Endothelial cell of umbilical vein (primary cell): ENCODE results near the gene ZNF487. TPM values are rescaled to one million over a fixed set of nuclear protein-coding genes. Genes with fewer than 3 reads are reported as not detected.

Source experiments
- BruUV-seq: library from RNA; stranded (reverse); fragments of 400-500 nt; replicated peaks from 2 replicates; lab custom pipeline; 2021; lab: Mats Ljungman, UMichigan
- CTCF ChIA-PET: fragments of 300-600, 350-600 bp; sonication (Branson Sonifier 250); formaldehyde crosslinking; loops from one replicate; lab custom pipeline; 2021; ENCODE audit warnings: antibody characterized with exemption, inconsistent platforms; lab: Charles Lee
- POLR2A ChIA-PET: fragments of 300-600, 350-600 bp; sonication (Branson Sonifier 250); formaldehyde crosslinking; loops from one replicate; lab custom pipeline; 2021; ENCODE audit warnings: antibody characterized with exemption, inconsistent platforms; lab: Charles Lee
- DNase-seq: peaks from one replicate; pipeline ENCODE4 v3.0.0-alpha.2; 2011; ENCODE audit warnings: low read depth, low spot score
- FAIRE-seq: peaks from 2 replicates; lab custom pipeline; 2011; peaks lifted over from hg19 to GRCh38; lab: Jason Lieb, UNC
- H2AFZ ChIP-seq: 2 replicates; pipeline ENCODE4 v1.6.0; 2012; ENCODE audit warnings: low read depth, low read length, control low read depth, inconsistent platforms
- H3K27ac ChIP-seq: 2 replicates; pipeline ENCODE4 v1.5.1; 2011; ENCODE audit warnings: low read depth, mild to moderate bottlenecking, control low read depth, low read length, moderate library complexity; ENCODE audit not compliant: insufficient read depth
- H3K27me3 ChIP-seq, 2 experiments: 2 replicates each; pipeline versions ENCODE4 v1.6.0 to v1.6.1; 2011; ENCODE audit warnings: low read length in 2 of 2, mixed read lengths in 1 of 2; ENCODE audit not compliant: control insufficient read depth in 2 of 2, insufficient read depth in 2 of 2
- H3K36me3 ChIP-seq, 2 experiments: 2 replicates in 1 of 2; 3 replicates in 1 of 2; pipeline ENCODE4 v1.5.1; 2011; ENCODE audit warnings: low read length in 2 of 2, mild to moderate bottlenecking in 1 of 2, moderate library complexity in 1 of 2; ENCODE audit not compliant: control insufficient read depth in 2 of 2, insufficient read depth in 2 of 2; ENCODE audit errors: extremely low read depth in 1 of 2
- H3K4me1 ChIP-seq: 3 replicates; pipeline ENCODE4 v1.5.1; 2011; ENCODE audit warnings: mild to moderate bottlenecking, low read length; ENCODE audit not compliant: control insufficient read depth, insufficient read depth; ENCODE audit errors: extremely low read depth
- H3K4me2 ChIP-seq: 2 replicates; pipeline ENCODE4 v1.6.1; 2011; ENCODE audit warnings: low read length, control low read depth, mixed read lengths; ENCODE audit not compliant: insufficient read depth
- H3K4me3 ChIP-seq, 3 experiments: fragments of 200-600 bp in 1 of 3; sonication (generic), shearing (Covaris generic) in 1 of 3; replicated peaks in 1 of 3; 2 replicates each; pipeline ENCODE4 v1.5.1; 2011 to 2016; ENCODE audit warnings: control low read depth in 3 of 3, low read length in 3 of 3, mild to moderate bottlenecking in 2 of 3, inconsistent platforms in 1 of 3, low read depth in 1 of 3, moderate library complexity in 1 of 3; ENCODE audit not compliant: insufficient read depth in 1 of 3
- H3K79me2 ChIP-seq: 2 replicates; pipeline ENCODE4 v1.6.0; 2012; ENCODE audit warnings: low read length, inconsistent platforms; ENCODE audit not compliant: control insufficient read depth, insufficient read depth
- H3K9ac ChIP-seq: replicated peaks from 2 replicates; pipeline ENCODE3; 2011; ENCODE audit warnings: low read length, control low read depth; ENCODE audit not compliant: insufficient read depth; ENCODE audit errors: extremely low read depth
- H3K9me1 ChIP-seq: replicated peaks from 3 replicates; pipeline ENCODE4 v1.6.0; 2011; ENCODE audit warnings: mild to moderate bottlenecking, low read length; ENCODE audit not compliant: control insufficient read depth, insufficient read depth; ENCODE audit errors: extremely low read depth
- H3K9me3 ChIP-seq: replicated peaks from 2 replicates; pipeline ENCODE4 v1.5.1; 2012; ENCODE audit warnings: low read length, inconsistent platforms; ENCODE audit not compliant: control insufficient read depth, insufficient read depth
- H4K20me1 ChIP-seq: replicated peaks from 2 replicates; pipeline ENCODE3; 2011; ENCODE audit warnings: mild to moderate bottlenecking, low read length; ENCODE audit not compliant: control insufficient read depth, insufficient read depth; ENCODE audit errors: extremely low read depth
- EZH2 ChIP-seq: IDR thresholded peaks from 2 replicates; pipeline ENCODE4 v1.6.1; 2012; ENCODE audit warnings: borderline replicate concordance, low read depth, mild to moderate bottlenecking, moderate library complexity, low read length, inconsistent platforms; ENCODE audit not compliant: severe bottlenecking
- FOS ChIP-seq: IDR thresholded peaks from 2 replicates; pipeline ENCODE4 v1.6.1; 2011; ENCODE audit warnings: mild to moderate bottlenecking, low read length, moderate library complexity, borderline replicate concordance; ENCODE audit not compliant: insufficient read depth
- GATA2 ChIP-seq: IDR thresholded peaks from 2 replicates; pipeline ENCODE4 v1.7.0; 2011; ENCODE audit warnings: low read depth, mild to moderate bottlenecking, moderate library complexity, mixed read lengths, low read length; ENCODE audit not compliant: insufficient read length, insufficient read depth
- JUN ChIP-seq: IDR thresholded peaks from 2 replicates; pipeline ENCODE4 v1.6.1; 2011; ENCODE audit warnings: borderline replicate concordance, low read depth; ENCODE audit not compliant: insufficient read length, insufficient read depth
- MYC ChIP-seq: IDR thresholded peaks from one replicate; pipeline ENCODE4 v1.6.1; 2011; ENCODE audit warnings: mild to moderate bottlenecking, low read depth, low read length
- POLR2A ChIP-seq: IDR thresholded peaks from 2 replicates; pipeline ENCODE4 v1.6.1; 2012; ENCODE audit warnings: low read depth, mild to moderate bottlenecking, control low read depth, low read length
- POLR2AphosphoS5 ChIP-seq: IDR thresholded peaks from 2 replicates; pipeline ENCODE4 v1.6.1; 2012; ENCODE audit warnings: low read depth, mild to moderate bottlenecking, control low read depth, low read length, moderate library complexity; ENCODE audit not compliant: insufficient read depth
- dilution Hi-C: fragments of 300-500 bp; cut with MboI; formaldehyde crosslinking; loops from one replicate; pipeline ENCODE4 v1.15.0; 2019; ENCODE audit warnings: low sequenced_read_pairs; ENCODE audit not compliant: extremely low pct_ligation_motif_present
- intact Hi-C: fragments of 100-400 bp; cut with micrococcal nuclease; formaldehyde crosslinking; loops from one replicate; pipeline ENCODE4 v1.10.0; 2022
- polyA plus RNA-seq, 4 experiments: library from polyadenylated mRNA; depleted of rRNA in 3 of 4; stranded (reverse) in 3 of 4; unstranded in 1 of 4; fragments of >200 nt; gene quantifications; 2 replicates each; pipeline versions ENCODE4 v1.2.1 to v1.2.3, GENCODE V29; 2011 to 2012; ENCODE audit warnings: missing spikeins in 1 of 4
- total RNA-seq: library from RNA; stranded (reverse); gene quantifications from 2 replicates; pipeline ENCODE4 v1.2.3, GENCODE V29; 2021
- TF ChIP-seq, protein P1 (sequence below): IDR thresholded peaks from 2 replicates; pipeline ENCODE4 v1.6.1; 2011; ENCODE audit not compliant: insufficient read depth, insufficient read length
- TF ChIP-seq, protein P2 (sequence below), 2 donors: IDR thresholded peaks; 1 replicate in 1 of 2; 2 replicates in 1 of 2; pipeline ENCODE4 v1.5.1; 2011; ENCODE audit warnings: low read length in 2 of 2, mild to moderate bottlenecking in 2 of 2, moderate library complexity in 2 of 2, control low read depth in 1 of 2, inconsistent platforms in 1 of 2, low read depth in 1 of 2; ENCODE audit not compliant: insufficient read depth in 1 of 2; ENCODE audit errors: extremely low read depth in 1 of 2

Gene ZNF487
- total and polyA plus RNA-seq, 2 donors (not counting 3 experiments of a cell fraction or from before 2014, with no cell fraction given): 2.1 to 2.6 TPM

DNA sequence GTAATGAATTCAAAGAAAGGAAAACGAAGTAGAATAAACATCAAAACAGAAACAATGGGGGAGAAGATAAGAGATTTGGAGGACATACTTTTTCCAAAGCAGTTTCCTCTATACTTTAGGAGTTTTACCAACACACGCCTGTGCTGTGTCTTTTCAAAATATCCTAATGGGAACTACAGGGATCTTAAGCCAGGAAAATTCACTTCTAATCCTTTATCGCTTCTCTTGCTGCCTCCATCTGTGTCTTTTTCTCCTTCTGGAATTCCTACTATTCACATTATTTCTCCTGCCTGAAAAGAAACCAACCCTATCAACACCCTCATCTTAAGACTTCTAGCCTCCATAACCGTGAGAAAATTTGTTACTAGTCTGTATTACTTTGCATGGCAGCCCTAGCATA is 34.7 kb upstream of the ZNF487 start:
- Histone ChIP-seq H3K27me3 (no peaks in the 10 kb centered on the region), H3K9ac (no peak overlapping the region), H3K4me1 (peaks cover 53% of the 10 kb centered on the region), H3K36me3 (peaks cover 0 to 2% of the 10 kb centered on the region in 2 experiments), H4K20me1 (peaks cover 5% of the 10 kb centered on the region), H3K9me3 (no peaks in the 10 kb centered on the region), H2AFZ (no peak overlapping the region), H3K27ac (no peak overlapping the region), H3K9me1 (no peaks in the 10 kb centered on the region), H3K4me2 (peak overlapping the region; percentile 38), H3K4me3 (no peak overlapping the region), H3K79me2 (peaks cover 99% of the 10 kb centered on the region)
- dilution Hi-C loops: no loop called here
- intact Hi-C loops: no loop called here
- FAIRE-seq (no peak), DNase-seq (peak; percentile 22)
- no TSS peak for BruUV-seq
- ChIA-PET CTCF (interaction anchor here (1.3 kb wide), 1 partner anchor 12 kb away, joined by 3 read pairs; no protein-coding TSS in a partner anchor), POLR2A (no interaction called here)
- no peak for TF ChIP-seq GATA2
- no peak for TF ChIP-seq POLR2A
- no peak for TF ChIP-seq POLR2AphosphoS5
- TF ChIP-seq, protein P1, sequence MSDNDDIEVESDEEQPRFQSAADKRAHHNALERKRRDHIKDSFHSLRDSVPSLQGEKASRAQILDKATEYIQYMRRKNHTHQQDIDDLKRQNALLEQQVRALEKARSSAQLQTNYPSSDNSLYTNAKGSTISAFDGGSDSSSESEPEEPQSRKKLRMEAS: no peak
- TF ChIP-seq JUN: no peak
- TF ChIP-seq EZH2: no peak
- no peak for TF ChIP-seq FOS

DNA sequence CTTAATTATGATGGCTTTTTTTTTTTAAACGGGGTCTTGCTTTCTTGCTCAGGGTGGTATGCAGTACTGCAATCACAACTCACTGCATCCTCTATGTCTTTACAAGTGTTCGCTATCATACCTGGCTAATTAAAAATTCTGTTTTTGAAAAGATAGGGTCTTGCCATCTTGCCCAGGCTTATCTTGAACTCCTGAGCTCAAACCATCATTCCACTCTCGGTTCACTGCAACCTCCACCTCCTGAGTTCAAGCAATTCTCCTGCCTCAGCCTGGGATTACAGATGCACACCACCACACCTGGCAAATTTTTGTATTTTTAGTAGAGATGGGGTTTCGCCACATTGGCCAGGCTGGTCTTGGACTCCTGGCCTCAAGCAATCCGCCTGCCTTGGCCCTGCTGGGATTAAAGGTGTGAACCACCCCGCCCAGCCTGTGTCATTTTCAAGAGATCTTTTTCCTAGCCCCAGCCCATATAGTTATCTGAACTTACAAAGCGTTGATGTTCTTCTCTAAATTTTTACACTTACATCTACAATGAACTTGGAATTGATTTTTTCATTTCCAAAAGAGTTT is 33.9 kb upstream of the ZNF487 start:
- no peaks in the 10 kb centered on the region for H3K27me3 ChIP-seq
- no peak overlapping the region for H2AFZ ChIP-seq
- no peak overlapping the region for H3K9ac ChIP-seq
- BruUV-seq: no TSS peak
- TF ChIP-seq JUN (no peak), FOS (no peak), POLR2AphosphoS5 (no peak), GATA2 (no peak), POLR2A (no peak), EZH2 (no peak), MYC (no peak)
- TF ChIP-seq, protein P1: no peak
- TF ChIP-seq, protein P2, sequence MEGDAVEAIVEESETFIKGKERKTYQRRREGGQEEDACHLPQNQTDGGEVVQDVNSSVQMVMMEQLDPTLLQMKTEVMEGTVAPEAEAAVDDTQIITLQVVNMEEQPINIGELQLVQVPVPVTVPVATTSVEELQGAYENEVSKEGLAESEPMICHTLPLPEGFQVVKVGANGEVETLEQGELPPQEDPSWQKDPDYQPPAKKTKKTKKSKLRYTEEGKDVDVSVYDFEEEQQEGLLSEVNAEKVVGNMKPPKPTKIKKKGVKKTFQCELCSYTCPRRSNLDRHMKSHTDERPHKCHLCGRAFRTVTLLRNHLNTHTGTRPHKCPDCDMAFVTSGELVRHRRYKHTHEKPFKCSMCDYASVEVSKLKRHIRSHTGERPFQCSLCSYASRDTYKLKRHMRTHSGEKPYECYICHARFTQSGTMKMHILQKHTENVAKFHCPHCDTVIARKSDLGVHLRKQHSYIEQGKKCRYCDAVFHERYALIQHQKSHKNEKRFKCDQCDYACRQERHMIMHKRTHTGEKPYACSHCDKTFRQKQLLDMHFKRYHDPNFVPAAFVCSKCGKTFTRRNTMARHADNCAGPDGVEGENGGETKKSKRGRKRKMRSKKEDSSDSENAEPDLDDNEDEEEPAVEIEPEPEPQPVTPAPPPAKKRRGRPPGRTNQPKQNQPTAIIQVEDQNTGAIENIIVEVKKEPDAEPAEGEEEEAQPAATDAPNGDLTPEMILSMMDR (IDR thresholded peaks at IDR 0.05; ENCODE audit: extremely low read depth in 1 of 2, insufficient read depth in 1 of 2, low read depth in 1 of 2, low read length in 2 of 2): no peak
- ChIA-PET POLR2A (interaction anchor here (0.5 kb wide), 1 partner anchor 15 kb away, joined by 9 read pairs; no protein-coding TSS in a partner anchor), CTCF (no interaction called here)
- peaks cover 46% of the 10 kb centered on the region for H3K4me1 ChIP-seq
- no peak for DNase-seq
- no peaks in the 10 kb centered on the region for H3K9me3 ChIP-seq
- H4K20me1 ChIP-seq: peaks cover 5% of the 10 kb centered on the region
- intact Hi-C loops: no loop called here
- H3K9me1 ChIP-seq: no peaks in the 10 kb centered on the region
- H3K27ac ChIP-seq: no peak overlapping the region
- dilution Hi-C loops: no loop called here
- no peak for FAIRE-seq
- H3K79me2 ChIP-seq: peaks cover 99% of the 10 kb centered on the region
- H3K4me2 ChIP-seq: peak overlapping the region; percentile 38
- H3K36me3 ChIP-seq: peaks cover 0 to 2% of the 10 kb centered on the region in 2 experiments
- H3K4me3 ChIP-seq: no peak overlapping the region
